Posterior vena cava (tissue), 2 donors: ENCODE results near the gene IGFL1. TPM values are rescaled to one million over a fixed set of nuclear protein-coding genes. Genes with fewer than 3 reads are reported as not detected.
"Not testable (repeated sequence)": the region's sequence is repeated elsewhere in the genome, so short reads cannot be mapped to it uniquely, and the experiment has no call there.

Experiments
- DNase-seq: peaks from one replicate; pipeline ENCODE4 v3.0.0-alpha.2; 2020; ENCODE audit warnings: low spot score
- intact Hi-C, 2 donors: fragments of 100-400 bp; cut with DNase I; formaldehyde crosslinking; loops; one replicate each; pipeline versions ENCODE4 v1.14.1 to v1.14.2; 2022 to 2023
- total RNA-seq, 2 donors: library from RNA; stranded (reverse); fragmentation: NEBNext Ultra II Directional; extraction: Animal tissue kit (Norgen Biotek cat#: 25700); gene quantifications; one replicate each; pipeline ENCODE4 v1.2.1, GENCODE V29; 2021
- donor health status: DM: yes; HTN: yes; CAD: no.
- donor health status: DM: yes; HTN: yes; CAD: no.

The IGFL1 gene
- total RNA-seq, 2 donors from 2014 or later = not detected

DNA sequence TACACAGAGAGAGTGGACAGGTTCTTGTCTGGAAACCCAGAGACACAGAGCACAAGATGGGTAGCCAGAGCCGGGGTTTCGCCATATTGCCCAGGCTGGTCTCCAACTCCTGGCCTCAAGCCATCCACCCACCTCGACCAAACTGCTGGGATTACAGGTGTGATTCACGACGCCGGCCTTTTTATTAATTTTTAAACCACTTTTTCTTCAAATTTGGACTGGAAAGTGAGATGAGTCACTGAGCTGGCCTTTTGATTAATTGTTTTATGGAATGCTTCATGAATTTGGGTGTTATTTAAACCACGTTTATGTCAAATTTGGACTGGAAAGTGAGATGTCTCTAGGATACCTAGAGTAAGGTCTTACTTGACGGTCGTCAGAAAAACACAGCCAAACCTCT is 12.1 kb upstream of the IGFL1 start:
- DNase-seq = no peak
- intact Hi-C loops = no loop called here

DNA sequence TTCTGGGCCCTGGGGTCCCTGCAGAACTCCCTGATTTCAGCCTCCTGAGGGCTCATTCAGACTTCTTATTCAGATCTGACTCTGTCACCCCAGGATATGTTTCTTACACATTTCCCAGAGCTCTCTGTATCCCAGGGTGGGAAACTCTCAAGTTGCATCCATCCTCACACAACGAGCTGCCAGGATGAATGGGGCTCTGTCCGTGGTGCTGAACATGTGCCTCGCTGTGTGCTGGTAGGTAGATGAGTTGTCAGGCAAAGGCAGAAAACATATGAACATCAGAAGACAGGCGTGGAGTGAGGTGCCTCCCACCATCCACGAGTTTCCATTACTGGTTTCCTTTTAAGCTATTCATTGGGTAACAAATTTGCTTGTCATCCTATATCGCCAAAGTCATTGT is 11.4 kb upstream of the IGFL1 start:
- DNase-seq = no peak
- intact Hi-C loops = no loop called here

DNA sequence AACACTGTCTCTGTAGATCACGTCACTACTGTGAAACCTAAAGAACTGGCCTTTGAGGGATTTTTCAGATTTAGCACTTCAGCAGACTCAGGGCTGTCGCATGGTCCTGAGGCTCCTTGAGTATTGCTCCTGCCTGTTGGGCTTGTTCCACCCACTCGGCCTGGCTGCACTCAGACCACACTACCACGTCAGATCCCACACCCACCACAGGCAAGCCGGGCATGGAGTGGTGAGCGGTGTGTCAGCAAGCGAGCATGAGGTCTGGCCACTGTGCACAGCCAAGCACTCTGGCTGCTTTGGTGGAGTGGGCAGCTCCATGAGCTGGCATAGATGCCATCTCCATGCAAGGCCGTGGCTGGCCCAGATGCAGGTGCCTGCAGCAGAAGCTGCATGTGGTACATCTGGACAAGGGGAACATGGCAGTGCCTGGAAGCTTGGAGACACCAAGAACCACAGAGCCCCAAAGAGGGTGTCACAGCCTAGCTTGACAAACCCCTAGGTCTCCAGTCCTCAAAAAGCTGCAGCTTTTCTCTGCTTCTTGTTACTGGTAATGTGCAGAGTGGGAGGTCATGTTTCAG is 9.4 kb upstream of the IGFL1 start:
- no peak for DNase-seq
- intact Hi-C loops = no loop called here

DNA sequence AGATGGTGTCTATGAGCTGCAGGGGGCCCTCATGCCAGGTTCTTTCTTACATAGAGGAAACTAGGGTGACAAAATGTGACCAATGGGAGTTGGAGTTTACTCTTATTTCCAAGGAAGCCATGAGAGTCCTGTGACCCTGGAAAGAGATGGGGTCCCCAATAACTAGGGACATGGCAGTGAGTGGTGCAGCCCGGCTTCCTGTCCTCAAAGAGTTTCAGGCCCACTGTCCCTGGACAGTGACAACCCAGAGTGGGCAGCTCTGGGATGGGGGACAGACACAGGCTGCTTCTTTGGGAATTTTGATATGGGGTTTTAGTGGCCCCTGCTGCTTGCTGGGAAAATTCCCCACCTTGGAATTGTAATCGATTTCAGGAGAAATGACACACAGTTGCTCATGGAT is 8.4 kb upstream of the IGFL1 start:
- intact Hi-C loops = no loop called here
- no peak for DNase-seq

DNA sequence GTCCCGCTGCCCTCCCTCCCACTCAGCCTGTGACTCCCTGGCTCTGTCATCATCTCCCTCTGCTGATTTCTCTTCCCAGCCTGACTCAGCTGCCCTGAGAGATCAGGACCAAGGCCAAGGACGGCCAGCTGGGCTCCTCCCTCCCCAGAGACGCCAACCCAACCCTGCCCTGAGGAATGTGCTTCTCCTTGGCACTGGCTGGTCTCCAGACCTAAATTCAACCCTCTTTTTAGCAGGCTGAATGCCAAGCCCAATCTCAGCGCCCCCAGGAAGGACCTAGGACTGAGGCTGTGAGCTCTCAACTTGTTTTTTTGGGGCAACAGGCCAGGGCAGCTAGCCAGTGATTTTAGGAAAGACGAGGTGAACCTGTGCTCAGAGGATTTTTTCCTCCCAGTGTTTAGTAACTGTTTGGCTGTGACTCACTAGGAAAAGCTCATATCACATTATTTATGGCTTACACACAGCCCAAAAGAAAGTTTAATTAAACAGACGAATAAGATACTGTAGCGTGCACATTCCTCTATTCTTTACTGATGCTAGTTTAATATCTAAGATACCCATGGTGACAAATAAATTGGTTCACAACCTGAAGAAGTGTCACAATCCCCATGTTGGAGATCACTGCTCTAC is 7.4 kb upstream of the IGFL1 start:
- intact Hi-C loops = no loop called here

DNA sequence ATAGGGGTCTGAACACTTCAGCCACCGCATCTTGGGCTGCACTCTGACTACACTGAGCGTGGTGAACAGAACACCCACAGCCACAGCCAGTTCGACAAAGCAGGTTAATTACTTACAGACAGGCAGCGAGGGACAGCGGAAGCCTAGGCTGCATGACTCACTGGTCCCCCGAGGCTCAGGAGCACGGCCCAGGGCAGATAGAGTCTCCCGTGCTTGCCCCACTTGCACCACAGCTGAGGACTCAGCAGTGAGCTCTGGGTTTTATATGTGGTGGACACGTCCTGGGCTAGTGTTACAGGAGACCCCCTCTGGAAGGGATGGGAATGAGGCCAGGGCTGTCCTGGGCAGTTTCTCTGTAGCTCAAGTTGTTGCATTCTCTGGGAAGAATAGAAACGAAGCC is 5.8 kb upstream of the IGFL1 start:
- DNase-seq, intact Hi-C loops: not testable (repeated sequence)

More for the DNA sequence above, 7.4 kb upstream of the IGFL1 start:
- DNase-seq = no peak

DNA sequence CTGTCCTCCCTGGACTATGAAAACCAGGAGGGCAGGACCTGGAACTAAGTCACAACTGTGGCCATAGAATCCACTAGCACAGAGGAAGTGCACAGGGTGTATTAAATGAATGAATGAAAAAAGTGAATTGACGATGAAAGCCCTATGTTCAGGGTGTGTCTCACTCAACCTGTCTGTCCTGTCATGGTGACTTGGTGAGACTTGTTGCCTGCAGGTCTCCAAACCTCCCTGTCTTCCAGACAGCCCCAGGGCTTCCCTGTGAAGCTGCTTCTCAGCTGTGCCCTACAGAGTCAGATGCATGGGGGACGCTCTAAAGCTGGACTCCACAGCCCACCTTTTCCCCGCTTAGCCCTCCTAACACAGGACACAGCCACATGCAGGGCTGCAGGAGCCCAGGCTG is 4.8 kb upstream of the IGFL1 start:
- intact Hi-C loops = no loop called here
- no peak for DNase-seq

DNA sequence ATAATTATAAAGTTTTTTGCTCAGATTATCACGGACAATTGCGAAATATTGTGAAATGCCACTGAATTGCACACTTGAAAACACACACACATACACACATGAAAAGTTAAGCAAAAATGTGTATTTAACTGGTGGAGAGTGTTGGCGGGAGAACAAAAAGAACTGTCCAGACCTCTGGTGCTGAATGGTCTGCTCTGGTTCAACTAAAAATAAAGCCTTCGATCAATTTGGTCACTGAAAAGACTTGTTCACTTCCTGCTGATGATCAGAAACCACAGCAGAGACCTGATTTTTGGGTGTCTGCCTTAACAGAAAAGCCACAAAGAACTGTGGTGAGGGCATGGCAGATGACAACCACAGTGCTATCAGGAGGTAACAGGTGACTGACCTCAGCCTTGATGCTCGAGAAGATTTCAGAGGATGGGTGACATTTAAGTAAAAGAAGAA is 4.0 kb upstream of the IGFL1 start:
- no peak for DNase-seq
- intact Hi-C loops = no loop called here

DNA sequence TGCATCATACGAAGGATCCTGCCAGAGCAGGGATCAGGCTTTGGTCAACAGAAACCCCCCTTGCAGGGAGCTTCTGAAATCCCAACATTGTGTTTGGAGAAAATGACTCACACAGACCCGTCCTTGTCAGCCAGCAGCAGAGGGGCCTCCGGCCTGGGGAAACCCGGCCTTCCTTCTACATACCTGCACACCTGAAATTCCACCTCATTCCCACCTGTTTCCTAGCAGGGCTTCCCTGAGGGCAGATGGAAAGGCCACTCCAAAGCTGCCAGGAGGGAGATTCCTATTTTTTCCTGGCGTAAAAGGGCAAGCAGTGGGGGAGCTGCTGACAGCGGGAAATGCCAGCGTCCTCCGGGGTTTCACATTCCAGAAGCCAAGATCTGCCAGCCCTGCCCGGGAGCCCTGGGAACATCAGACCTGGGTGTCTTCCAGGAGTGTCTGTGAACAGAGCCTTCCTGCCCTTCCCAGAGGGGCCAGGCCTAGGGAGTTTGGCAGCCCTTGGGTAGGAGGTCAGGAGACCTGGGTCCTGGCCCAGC is 3.0 kb upstream of the IGFL1 start:
- DNase-seq = no peak
- intact Hi-C loops = no loop called here

DNA sequence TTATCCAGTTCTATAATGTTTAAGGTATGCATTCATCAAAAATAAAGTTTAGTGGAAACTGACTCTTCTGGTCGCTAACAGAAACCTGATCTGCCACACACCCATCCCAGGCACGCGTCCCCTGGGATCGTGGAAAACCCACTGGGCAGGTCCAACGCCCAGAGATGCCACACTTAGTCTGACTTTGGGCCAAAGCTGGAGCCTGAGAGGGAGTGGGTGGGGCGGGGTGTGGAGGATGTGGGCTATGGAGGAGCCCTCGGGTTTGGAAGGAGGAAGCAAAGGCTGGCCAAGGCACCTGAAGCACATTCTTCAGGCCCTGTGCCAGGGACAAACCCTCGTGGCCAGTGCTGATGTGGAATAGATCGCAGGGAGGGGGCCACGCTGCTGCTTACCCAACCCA is 2.5 kb downstream of the IGFL1 start:
- intact Hi-C loops = no loop called here
- no peak for DNase-seq

DNA sequence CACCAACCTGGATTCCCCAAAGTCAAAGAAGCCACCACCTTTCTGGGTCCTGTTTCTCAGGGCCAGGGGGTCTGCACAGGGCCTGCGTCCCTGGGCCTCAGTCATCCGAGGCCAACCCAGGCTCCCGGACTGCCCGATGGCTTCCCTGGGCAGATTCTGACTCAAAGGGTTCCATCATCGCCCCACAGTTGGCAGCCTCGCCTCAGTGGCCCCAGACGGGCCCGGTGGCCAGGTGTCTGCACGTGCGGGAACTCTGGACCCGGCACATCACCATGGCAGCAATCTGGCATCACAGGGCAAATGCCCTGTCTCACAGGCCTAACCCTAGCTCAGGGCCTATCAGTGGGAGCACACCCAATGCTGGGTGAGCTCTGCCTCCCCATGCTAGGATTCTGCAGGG is 2.9 kb downstream of the IGFL1 start:
- intact Hi-C loops = no loop called here
- no peak for DNase-seq

DNA sequence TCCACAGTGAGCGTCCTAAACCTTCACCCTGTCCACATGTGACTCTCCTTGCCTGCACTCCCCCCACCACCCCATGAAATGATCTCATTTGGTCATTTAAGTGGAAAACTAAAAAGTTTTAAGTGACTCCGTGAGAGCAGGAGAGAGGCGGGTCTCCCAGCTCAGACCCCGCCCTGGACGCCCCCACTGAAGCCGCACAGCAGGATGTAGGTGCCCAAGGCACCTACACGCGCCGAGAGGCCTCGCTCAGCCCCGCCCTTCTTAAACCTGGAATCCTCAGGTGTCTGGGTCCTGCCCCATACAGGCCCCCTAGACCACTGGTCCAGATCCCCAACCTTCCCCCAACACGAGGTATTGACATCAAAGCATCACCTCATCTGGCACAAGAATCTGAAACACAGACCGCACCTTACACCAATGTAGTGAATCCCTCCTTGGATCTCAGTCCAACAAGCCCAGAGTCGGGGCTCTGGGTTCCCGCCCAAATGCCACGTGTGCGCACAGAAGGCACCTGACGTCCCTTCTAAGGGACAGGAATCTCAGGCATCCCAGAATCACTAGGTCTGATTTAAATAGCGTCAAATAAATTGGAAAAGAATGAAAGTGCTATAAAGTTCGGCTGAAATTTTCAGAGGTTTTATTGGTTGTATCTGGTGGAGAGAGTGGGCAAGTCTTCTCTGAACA is 3.5 kb downstream of the IGFL1 start:
- intact Hi-C loops = no loop called here
- DNase-seq = no peak

DNA sequence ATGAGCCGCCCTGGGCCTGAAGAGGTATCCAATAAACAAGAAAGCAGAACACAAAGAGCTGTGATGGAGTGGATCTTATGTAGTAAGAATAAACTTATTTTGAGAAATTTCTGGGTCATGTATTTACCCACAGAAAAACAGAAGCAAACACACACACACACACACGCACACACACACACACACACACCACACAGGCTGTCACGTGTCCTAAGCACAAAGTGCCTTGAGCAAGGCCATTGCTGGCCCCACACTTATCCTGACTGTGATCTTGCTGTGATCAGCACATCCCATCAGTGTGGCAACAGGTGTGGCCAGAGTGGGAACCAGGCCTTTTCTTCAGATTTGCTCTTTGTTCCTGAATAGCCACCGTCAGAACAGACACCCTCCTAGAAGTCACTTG is 4.3 kb downstream of the IGFL1 start:
- intact Hi-C loops, DNase-seq: not testable (repeated sequence)

DNA sequence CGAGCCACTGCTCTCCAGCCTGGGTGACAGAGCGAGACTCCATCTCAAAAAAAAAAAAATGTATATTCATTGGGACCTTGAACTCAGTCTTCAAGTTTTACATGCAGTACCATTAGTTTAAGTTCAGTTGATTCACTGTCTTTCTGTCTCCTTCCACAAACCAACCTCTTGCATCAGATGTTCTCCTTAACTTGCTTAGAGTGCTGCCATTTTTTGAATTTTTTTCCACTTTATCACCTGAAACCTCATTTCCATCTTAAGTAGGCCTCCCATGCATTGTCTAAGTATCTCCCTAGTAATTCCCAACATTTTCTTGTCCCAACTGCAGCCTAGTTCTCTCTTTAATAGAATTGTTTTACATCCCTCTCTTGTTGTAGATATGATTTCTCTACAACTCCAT is 8.6 kb downstream of the IGFL1 start:
- DNase-seq, intact Hi-C loops: not testable (repeated sequence)

DNA sequence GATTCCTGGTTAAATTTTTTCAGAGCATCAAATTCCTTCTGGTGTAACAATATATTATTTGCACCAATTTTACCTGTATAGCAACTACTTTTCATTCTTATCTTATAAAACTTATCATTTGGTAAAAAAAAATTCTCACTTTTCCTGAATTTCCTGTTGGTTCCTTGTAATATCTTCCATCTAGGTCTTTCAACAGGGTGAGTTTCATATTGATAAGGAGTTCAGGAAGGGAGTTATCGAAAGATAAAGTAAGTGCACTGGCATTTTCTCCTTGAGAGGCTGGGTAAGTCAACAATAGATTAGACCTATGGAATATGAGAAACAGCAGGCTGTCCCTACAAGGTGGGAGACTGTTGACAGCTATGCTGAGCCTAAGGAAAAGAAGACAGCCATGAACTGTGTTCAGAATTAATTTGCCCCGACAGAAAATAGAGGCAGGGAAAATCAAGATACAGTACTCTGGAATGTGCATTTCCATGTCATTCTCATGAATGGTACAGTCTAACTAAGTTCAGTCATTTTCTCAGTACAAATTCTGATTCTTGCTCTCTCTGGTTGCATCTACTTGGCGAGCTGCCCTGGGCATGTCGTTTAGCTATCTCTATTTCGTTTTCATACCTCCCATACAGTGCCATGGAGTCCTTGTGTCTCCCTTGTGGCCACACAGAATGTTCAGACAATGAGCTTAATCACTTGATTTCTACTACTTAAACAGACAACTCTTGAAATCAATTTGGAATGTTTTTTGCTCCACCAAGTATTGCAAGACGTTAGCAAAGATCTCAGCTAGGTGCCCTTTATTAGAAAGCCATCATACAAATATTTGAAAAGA is 9.9 kb downstream of the IGFL1 start:
- intact Hi-C loops = no loop called here
- DNase-seq = no peak

DNA sequence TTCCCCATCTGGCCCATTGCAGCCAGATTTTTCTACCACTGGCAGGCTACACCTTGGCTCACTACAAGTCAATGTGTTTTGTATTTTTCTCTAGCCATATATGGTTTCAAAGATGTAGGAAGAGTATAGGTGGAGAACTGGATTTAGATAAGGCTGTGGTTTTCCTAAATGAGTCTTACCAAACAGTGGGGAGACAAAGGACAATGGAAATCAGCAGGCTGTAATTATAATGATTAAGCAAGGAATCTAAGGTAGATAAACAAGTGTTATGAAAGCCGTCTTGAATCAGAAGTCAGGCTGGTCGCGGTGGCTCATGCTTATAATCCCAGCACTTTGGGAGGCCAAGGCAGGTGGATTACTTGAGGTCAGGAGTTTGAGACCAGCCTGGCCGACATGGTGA is 11.2 kb downstream of the IGFL1 start:
- DNase-seq = no peak
- intact Hi-C loops = no loop called here

DNA sequence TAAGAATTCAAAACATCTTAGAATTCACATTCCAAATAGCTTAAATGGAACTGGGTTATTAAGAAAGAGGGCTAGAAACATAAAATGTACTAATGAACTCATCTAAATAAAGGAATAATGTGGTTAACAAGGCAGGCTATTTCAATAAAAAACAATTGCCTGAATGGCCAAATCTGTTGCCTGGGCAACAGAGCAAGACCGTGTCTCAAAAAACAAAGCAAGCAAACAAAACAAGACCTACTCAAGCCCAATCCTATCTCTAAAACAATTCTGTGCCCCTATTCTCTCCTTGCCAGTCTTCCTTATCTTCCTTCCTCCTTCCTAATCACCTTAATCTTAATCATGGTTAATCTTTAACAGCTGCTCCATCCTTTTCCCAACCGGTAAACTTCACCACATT is 12.1 kb downstream of the IGFL1 start:
- no peak for DNase-seq

DNA sequence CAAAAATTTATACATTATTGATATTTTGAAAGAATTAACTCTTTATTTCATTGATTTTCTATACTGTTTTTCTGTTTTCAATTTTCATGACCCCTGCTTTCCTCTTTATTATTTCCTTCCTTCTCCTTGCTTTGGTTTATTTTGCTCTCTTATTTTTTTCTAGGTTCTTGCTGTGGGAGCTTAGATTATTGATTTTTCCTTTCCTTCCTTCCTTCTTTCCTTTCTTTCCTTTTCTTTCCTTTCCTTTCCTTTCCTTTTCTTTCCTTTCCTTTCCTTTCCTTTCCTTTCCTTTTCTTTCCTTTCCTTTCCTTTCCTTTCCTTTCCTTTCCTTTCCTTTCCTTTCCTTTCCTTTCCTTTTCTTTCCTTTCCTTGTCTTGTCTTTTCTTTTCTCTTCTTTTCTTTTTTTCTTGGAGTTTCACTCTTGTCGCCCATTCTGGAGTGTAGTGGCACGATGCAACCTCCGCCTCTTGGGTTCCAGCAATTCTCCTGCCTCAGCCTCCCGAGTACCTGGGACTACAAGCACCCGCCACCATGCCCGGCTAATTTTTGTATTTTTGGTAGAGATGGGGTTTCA is 13.6 kb downstream of the IGFL1 start:
- intact Hi-C loops, DNase-seq: not testable (repeated sequence)

More for the DNA sequence above, 12.1 kb downstream of the IGFL1 start:
- intact Hi-C loops = no loop called here

DNA sequence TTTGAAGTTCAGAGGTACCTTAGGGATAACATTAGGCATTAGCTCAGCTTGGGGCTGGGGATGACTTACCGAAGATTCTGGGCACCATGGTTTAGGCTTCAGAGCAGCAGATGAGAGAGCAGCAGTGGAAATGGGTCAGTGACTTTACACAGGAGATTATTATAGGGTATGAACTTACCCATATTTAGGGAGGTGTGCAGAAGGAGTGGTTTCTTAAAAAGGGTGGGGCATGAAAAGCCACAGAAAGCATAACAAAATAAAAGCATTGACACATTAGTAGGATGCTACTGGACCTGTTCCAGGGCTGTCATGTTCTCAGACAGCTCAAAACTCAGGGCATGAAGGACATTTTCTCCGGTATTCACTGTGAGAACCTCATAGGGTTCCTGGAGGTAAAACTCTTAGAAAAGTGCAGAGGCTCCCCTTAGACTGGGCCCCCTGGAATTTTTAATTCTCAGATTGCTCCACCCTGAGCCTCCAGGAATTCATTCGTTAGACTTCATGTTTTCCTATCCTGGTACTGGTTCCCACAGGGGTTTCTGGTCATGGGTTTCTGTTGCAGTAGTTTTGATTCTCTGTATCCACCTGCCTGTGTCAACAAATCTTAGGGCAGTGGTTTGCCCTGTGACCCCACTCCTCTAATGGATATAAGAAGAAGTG is 20.7 kb downstream of the IGFL1 start:
- intact Hi-C loops = no loop called here

More for the DNA sequence above, 20.7 kb downstream of the IGFL1 start:
- DNase-seq = no peak
